Skin epidermis (tissue), 12 donors: ENCODE data around the gene DTWD2.
"Not testable (repeated sequence)": the region's sequence is repeated elsewhere in the genome, so short reads cannot be mapped to it uniquely, and the experiment has no call there.

Experiments
- H3K27ac ChIP-seq, 21 experiments: fragments of 200-600 bp; sonication (generic) in 11 of 21; one replicate each; pipeline ENCODE4 v1.5.0; 2020; ENCODE audit warnings: mild to moderate bottlenecking in 3 of 21, inconsistent platforms in 2 of 21, moderate library complexity in 2 of 21
- H3K4me3 ChIP-seq, 7 experiments: fragments of 200-600 bp; sonication (generic) in 2 of 7; one replicate each; pipeline ENCODE4 v1.5.0; 2020; ENCODE audit warnings: inconsistent platforms in 2 of 7, mild to moderate bottlenecking in 2 of 7, moderate library complexity in 1 of 7

Gene DTWD2

GRCh38 chr5:118960557-118960956, 27.8 kb downstream of the DTWD2 start:
- H3K27ac ChIP-seq, result no peak overlapping the region
- H3K4me3 ChIP-seq, result no peak overlapping the region

- no peak overlapping the region for H3K4me3 ChIP-seq
Measured at GRCh38 chr5:118956727-118957126, 31.6 kb downstream of the DTWD2 start.

GRCh38 chr5:118953652-118954005, 34.7 kb downstream of the DTWD2 start:
- no peak overlapping the region for H3K4me3 ChIP-seq
- H3K27ac ChIP-seq, result no peak overlapping the region

More at GRCh38 chr5:118956727-118957126, 31.6 kb downstream of the DTWD2 start:
- no peak overlapping the region for H3K27ac ChIP-seq

- H3K4me3 ChIP-seq, result no peak overlapping the region
- no peak overlapping the region for H3K27ac ChIP-seq
Measured at GRCh38 chr5:118952992-118953651, 35.2 kb downstream of the DTWD2 start.

- H3K27ac ChIP-seq, H3K4me3 ChIP-seq: not testable (repeated sequence)
Measured at GRCh38 chr5:118952306-118952705, 36.0 kb downstream of the DTWD2 start.

GRCh38 chr5:118950354-118950753, 38.0 kb downstream of the DTWD2 start:
- H3K27ac ChIP-seq, H3K4me3 ChIP-seq: not testable (repeated sequence)

- no peak overlapping the region for H3K4me3 ChIP-seq
- no peak overlapping the region for H3K27ac ChIP-seq
Measured at GRCh38 chr5:118946138-118946800, 42.1 kb downstream of the DTWD2 start.

GRCh38 chr5:118937393-118938061, 50.8 kb downstream of the DTWD2 start:
- Histone ChIP-seq H3K4me3 (no peak overlapping the region), H3K27ac (no peak overlapping the region)

- no peak overlapping the region for H3K27ac ChIP-seq
- H3K4me3 ChIP-seq, result no peak overlapping the region
Measured at GRCh38 chr5:118933703-118934102, 54.6 kb downstream of the DTWD2 start.

- no peak overlapping the region for H3K27ac ChIP-seq
- no peak overlapping the region for H3K4me3 ChIP-seq
Measured at GRCh38 chr5:118931564-118931963, 56.8 kb downstream of the DTWD2 start.

GRCh38 chr5:118924006-118924389, 64.3 kb downstream of the DTWD2 start:
- Histone ChIP-seq H3K27ac (no peak overlapping the region), H3K4me3 (no peak overlapping the region)

- Histone ChIP-seq H3K27ac (no peak overlapping the region), H3K4me3 (no peak overlapping the region)
Measured at GRCh38 chr5:118923295-118924005, 64.9 kb downstream of the DTWD2 start.

GRCh38 chr5:118921866-118922265, 66.5 kb downstream of the DTWD2 start:
- no peak overlapping the region for H3K4me3 ChIP-seq
- no peak overlapping the region for H3K27ac ChIP-seq

GRCh38 chr5:118919016-118919415, 69.3 kb downstream of the DTWD2 start:
- no peak overlapping the region for H3K4me3 ChIP-seq
- no peak overlapping the region for H3K27ac ChIP-seq

- Histone ChIP-seq H3K4me3 (no peak overlapping the region), H3K27ac (no peak overlapping the region)
Measured at GRCh38 chr5:118918232-118918631, 70.1 kb downstream of the DTWD2 start.

GRCh38 chr5:118907536-118907935, 80.8 kb downstream of the DTWD2 start:
- not testable (repeated sequence) for H3K27ac ChIP-seq, H3K4me3 ChIP-seq

- H3K4me3 ChIP-seq, result no peak overlapping the region
- H3K27ac ChIP-seq, result no peak overlapping the region
Measured at GRCh38 chr5:118906947-118907346, 81.4 kb downstream of the DTWD2 start.

- Histone ChIP-seq H3K27ac (no peak overlapping the region), H3K4me3 (no peak overlapping the region)
Measured at GRCh38 chr5:118905196-118905595, 83.2 kb downstream of the DTWD2 start.

- Histone ChIP-seq H3K27ac (no peak overlapping the region), H3K4me3 (no peak overlapping the region)
Measured at GRCh38 chr5:118902656-118903438, 85.5 kb downstream of the DTWD2 start.

GRCh38 chr5:118894709-118895108, 93.6 kb downstream of the DTWD2 start:
- Histone ChIP-seq H3K4me3 (no peak overlapping the region), H3K27ac (no peak overlapping the region)
